GM18505 (cell line): ENCODE results near the gene NT5C1B.

Source experiments
- ATAC-seq: cut with Tn5 transposase; IDR thresholded peaks from one replicate; pipeline ENCODE4 v1.9.1; 2021; ENCODE audit not compliant: unreplicated experiment
- POLR2A ChIP-seq: IDR thresholded peaks from 4 replicates; pipeline ENCODE4 v1.6.1; 2011; ENCODE audit warnings: borderline replicate concordance; ENCODE audit not compliant: insufficient read depth, insufficient read length; ENCODE audit errors: extremely low read depth

Gene NT5C1B

DNA sequence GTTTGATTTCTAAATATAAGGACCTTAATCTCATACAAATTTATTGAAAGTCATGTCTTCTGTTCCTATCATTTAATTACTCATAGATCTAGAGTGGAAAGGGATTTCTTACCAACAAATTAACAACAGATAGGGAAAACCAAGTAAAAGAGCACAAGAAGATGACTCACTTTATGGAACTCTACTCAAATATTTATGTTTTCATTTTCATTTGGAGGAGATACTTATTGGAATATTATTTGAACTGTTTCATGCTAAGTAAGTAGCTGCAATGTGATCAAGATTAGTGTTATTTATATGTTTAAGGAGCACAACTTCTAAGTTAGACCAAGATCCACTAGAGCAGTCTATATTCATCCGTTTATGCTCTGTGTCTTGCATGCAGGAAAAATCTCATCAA lies 1.3 kb downstream of the NT5C1B start:
- no peak for TF ChIP-seq POLR2A
- ATAC-seq: no peak

DNA sequence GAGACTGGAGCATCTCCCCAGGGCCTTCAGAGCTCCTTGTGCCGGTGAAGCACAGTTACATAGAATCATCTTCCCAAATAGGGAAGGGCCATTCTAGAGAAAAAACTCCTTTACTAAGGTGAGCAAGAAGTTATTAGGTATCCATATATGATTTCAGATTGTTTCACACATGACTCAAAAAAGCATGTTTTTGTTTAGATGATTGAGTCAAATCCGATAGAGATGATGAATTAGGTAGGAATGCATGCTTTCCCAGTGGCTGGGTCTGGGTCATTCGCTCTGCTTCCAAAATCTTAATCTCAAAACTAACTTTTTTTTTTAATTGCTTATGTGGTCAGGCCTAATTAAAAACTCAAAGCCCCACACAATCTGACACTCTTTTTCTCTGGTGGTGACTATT lies 3.8 kb downstream of the NT5C1B start:
- no peak for TF ChIP-seq POLR2A
- ATAC-seq: no peak

DNA sequence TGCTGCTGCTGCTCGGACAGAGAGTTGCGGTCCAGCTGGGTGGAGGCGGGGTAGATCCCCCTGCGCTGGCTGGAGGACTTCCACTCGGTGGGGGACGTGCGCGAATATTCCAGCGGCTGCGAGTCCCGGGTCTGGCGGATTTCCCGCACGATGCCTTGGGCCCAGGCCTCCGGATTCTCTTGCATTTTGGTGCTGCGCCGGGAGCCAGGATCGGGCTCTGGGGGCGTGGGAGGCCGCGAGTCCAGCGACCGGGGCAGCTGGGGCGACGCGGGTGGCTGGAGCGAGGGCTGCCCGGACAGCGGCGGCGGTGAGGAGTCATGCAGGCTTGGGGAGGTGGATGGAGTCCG lies 4.8 kb downstream of the NT5C1B start:
- TF ChIP-seq POLR2A: no peak
- ATAC-seq: no peak

DNA sequence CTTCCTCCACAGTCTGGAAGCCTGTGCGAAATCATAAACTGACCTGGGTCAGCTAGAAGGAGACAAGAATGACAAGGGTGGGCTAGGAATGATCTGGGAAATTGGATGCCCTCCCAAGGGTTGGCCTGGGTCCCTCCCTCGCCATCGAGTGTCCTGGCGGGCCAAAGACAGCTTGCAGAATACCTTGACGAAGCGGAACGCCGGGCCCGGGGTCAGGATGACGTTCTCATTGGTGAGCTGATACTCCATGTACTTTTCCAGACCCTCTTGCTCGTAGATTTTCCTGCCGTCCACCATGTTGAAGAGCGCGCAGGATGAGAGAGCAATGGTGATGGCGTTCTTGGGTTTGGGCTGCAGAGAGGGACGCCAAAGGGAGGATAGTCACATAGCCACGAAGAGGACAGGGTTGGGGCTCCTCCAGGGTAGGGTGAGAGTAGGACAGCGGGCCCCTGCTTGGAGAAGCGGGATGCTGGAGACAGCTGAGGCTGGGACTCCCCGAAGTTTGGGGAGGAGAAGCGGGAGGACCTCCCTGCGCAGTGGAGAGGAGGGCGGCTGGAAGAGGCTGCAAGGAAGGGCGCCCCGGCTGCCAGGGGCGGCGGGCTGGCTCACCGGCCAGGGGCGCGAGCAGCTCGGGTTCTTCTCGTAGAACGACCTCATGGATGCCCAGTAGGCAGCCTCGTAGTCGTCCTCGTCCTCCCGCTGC lies 5.3 kb downstream of the NT5C1B start:
- no peak for TF ChIP-seq POLR2A
- no peak for ATAC-seq

DNA sequence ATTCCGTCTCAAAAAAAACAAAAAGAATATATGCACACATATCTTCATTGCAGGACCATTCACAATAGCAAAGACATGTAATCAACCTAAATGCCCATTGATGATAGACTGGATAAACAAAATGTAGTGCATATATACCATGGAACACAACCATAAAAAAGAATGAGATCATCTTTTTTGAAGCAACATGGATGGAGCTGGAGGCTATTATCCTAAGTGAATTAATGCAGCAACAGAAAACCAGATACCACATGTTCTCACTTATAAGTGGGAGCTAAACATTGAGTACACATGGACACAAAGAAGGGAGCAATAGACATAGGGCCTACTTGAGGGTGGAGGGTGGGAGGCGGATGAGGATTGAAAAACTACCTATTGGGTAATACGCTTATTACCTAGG lies 8.8 kb downstream of the NT5C1B start:
- no peak for ATAC-seq
- no peak for TF ChIP-seq POLR2A

DNA sequence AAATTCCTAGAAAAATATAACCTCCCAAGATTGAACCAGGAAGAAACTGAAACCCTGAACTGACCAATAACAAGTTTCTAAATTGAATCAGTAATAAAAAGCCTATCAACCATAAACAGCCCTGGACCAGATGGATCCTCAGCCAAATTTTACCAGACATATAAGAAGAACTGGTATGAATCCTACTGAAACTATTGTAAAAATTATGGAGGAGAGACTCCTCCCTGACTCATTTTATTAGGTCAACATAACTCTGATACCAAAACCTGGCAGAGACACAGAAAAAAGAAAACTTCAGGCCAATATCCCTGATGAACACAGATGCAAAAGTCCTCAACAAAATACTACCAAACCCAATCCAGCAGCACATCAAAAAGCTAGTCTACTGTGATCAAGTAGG lies 11.3 kb downstream of the NT5C1B start:
- ATAC-seq: no peak

DNA sequence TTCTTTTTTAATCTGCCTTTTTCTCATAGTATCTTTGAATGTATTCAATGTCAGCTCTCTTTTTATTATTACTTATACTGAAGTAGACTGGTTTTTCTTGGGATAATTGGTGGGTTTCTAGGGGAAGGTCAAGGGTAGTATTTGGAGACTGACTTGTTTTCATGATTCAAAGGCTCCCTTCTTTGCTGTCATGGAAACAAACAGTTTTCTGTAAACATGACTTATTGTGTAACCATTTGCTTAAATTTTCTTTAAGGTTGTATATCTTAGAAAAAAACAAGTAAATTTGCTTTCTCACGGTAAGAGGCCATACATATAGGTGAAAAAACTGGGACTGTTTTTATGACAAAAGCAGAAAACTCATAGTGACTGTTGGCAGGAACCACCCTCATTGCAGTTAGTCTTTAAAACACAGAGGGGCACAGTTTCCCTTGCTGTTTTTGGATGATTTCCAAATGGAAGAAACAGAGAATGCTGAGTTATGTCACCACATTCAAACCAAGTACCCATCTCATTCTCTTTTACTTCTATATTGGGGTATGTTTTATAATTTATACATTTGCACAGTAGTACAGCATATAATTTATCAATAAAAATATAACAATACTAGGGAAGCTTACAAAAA lies 23.1 kb downstream of the NT5C1B start:
- ATAC-seq: no peak
- no peak for TF ChIP-seq POLR2A

More for the DNA sequence above, 11.3 kb downstream of the NT5C1B start:
- no peak for TF ChIP-seq POLR2A

DNA sequence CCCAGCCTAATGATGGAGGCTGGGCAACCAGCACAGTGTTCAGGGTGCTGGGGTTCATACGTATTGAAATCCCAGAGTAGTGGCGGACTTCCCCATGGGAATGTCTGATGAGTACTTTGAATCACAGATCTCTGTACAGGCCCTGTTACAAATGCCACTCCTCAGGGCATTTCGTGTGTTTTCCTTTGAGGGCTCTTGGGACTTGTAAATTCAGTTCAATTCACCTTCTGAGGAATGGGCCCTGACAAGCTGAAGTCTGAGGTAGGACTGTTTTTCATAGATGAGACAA lies 28.6 kb downstream of the NT5C1B start:
- peak; percentile 40 for TF ChIP-seq POLR2A
- no peak for ATAC-seq

DNA sequence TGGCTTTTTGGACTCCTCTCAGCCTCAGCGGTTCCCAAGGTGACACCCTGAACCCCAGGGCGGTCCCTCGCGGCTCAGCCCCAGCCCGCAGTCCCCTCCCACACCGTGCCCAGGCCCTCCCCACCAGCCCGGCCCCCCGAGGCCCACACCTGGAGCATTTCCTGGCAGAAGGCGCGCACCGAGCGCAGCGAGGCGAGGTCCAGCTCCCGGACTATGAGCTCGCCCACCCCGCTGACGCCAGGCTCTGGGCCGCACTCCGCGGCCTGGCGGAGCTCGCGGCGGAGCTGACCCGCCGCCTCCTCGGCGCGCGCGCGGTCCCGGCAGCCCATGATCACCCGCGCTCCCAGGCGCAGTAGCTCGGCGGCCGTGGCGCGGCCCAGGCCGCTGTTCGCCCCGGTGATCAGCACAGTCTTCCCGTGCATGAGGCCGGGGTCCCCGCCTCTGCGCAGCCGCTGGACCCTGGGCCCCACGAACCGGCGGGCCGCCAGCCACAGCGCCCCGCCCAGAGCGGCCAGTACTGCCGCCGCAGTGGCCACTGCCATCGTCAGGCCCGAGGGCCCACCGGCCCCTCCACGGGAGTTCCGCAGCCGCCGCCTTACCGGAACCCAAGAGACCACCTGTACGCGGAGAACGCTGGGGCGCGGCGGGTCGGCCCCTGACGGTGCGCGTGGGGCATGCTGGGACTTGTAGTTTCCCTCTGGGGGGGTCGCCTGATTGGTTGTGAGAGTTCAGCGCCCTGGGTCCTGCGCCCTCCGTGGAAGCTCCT lies 29.2 kb downstream of the NT5C1B start, which contains the start of gene RDH14:
TSS of gene RDH14 (minus strand) at position 623 of the 766 bp plus-strand sequence. CDS start at position 542, 81 bp downstream.
- peak; percentile 80 for TF ChIP-seq POLR2A
- peak; percentile 96 for ATAC-seq

DNA sequence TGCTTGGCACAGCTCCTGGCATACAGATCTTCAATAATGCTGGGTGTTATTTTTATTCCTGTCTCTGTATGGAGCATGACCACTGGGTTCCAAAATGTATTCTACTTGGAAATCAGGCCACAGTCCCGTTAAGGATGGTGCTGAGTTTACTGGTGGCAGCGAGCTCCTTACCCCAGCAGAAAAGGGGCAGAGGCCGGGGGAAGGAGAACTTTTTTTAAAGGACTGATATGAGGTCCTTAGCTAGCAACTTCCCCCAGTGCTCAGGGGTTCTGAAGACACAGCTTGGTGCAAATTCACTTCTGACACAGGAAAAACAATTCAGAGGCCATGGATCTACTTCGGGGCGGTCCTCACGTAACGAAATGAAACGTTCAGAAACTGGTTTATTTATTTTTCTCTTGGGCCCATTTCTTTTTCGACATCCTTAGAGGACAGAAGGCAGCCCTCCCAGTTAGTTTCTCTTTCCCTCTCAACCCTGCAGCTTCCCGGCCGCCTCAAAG lies 29.8 kb downstream of the NT5C1B start:
- ATAC-seq: no peak
- TF ChIP-seq POLR2A: no peak

DNA sequence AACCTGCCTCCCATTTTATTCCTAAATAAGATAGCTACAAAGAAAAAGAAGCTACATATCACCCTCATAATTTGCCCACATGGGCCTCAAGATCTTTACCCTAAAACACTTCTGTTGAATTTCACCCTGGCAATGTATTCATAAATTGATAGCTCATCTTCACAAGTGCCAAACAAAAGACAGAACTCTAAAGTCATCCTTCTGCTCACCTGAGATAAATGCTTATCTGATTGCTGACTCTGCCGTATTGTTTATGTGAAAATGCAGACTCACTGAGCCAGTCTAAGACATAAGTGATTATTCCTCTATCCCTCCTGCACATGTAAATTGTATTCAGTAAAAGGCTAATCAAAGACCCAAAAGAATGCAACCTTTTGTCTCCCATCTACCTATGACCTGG lies 30.9 kb downstream of the NT5C1B start:
- ATAC-seq: no peak
- no peak for TF ChIP-seq POLR2A

DNA sequence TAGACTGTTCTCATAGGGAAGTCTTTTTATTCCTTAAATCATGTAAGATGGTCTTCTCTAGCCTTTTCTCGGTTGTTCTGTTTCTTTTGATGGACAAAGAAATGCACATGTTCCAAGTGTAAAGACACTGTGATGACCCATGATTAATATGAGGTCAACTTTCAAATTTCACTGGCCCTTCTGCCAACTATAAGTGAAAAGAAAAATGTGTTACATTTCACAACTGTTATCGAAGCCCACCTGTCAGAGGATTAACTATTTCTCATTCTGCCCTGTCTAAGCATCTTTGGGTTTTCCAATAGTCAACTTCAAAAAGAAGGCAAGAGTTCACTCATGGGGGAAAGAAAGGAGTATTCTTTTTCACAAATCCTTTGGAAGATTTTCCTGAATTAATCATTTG lies 32.2 kb downstream of the NT5C1B start:
- no peak for TF ChIP-seq POLR2A
- ATAC-seq: no peak

DNA sequence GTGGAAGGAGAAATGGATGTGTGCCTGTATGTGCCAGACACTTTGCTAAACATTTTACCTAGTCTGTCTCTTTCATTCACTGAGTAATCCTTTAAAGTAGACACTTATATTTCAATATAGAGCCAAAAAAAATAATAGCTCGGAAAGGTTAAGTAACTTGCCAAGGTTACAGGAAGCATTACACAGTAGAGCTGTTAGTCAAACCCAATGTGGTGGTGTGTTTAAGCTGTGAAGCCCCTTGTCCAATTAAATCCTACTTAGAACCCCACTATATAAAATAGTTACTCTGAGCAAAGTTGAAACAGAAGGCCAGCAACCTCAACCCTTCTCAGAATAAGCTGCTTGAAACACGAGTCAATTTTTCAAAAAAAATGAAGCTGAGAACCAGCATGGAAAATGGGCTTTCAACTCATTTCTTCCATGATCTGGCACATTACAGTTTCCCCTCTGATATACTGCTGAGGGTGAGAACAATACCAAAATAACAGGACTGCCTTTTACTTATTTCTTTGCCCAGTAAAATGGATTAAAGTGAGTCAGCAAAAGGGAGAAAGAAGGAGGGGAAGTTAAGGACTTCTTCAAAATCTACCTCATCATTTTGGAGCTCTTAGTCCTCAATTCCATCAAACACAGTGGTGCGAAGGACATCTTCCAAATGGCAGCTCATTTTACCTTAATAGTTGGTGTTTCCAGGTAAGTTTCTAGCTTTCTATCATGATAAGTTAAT lies 36.9 kb downstream of the NT5C1B start:
- TF ChIP-seq POLR2A: no peak

DNA sequence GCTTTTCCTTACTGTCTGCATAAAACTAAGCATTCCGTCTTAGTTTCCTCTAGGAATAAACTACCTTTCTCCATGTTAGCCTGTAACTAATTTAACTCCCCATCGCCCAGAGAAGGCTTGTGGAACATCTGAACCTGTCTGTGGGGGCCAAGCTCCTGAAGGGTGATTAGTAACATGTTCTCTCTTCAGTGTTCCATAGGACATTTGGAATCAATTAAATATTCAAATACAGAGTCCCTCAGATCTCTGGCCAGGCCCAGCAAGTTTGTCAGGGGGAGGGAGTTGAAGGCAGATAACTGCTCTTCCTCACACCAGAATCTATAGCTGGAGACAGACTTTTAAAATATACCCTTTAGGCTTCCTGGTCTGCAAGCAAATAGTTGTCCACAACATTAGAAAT lies 37.7 kb downstream of the NT5C1B start:
- no peak for ATAC-seq
- TF ChIP-seq POLR2A: no peak

More for the DNA sequence above, 36.9 kb downstream of the NT5C1B start:
- ATAC-seq: no peak

DNA sequence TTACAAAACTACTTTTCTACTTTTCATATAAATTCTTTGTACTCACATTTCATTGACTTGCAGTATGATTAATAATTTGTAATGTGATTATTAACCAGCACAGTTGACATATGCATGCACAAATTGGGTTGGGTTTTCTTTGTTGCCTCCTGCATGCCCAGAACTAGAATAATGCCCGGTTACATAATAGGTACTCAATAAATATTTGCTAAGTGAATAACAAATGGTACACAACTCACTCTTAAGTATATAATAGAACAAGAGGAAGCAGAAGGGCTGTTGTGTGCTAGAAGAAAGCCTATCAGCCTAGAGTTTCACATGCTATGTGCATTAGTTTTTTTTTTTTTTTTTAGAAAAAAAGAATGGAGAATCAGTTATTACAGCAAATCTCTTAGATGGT lies 38.2 kb downstream of the NT5C1B start:
- TF ChIP-seq POLR2A: no peak
- ATAC-seq: no peak
